Measurements from ENCODE around the gene CREM. TPM values are rescaled to one million over a fixed set of nuclear protein-coding genes. Genes with fewer than 3 reads are reported as not detected.
A peak's percentile ranks its signal among the peaks of the same experiment; 100 is the strongest.

The CREM gene
- total and polyA plus RNA-seq, 2 of the 8 experiments (the other 6 are each of a cell fraction or from before 2014, with no cell fraction given) = 18.7 to 21.9 TPM

GRCh38 chr10:35228058-35228457, 101.4 kb downstream of the CREM start:
- Histone ChIP-seq H4K8ac (ENCODE audit: extremely low read depth, insufficient read depth, low read length) (no peak overlapping the region), H3K18ac (ENCODE audit: extremely low read depth, low read length) (no peak overlapping the region), H3K9me3 (ENCODE audit: insufficient read depth in 2 of 2, low read depth in 1 of 2, low read length in 1 of 2) (no peaks in the 10 kb centered on the region), H3K4me2 (ENCODE audit: insufficient read depth in 1 of 2, low read depth in 2 of 2, low read length in 2 of 2) (no peak overlapping the region), H3K27me3 (replicated peaks in 1 of 4; ENCODE audit: control insufficient read depth in 3 of 4, extremely low read depth in 1 of 4, insufficient read depth in 3 of 4, low read length in 3 of 4) (no peaks in the 10 kb centered on the region), H4K20me1 (replicated peaks in 1 of 2; ENCODE audit: control insufficient read depth in 1 of 2, insufficient read depth in 2 of 2, low read length in 2 of 2) (no peaks in the 10 kb centered on the region), H2BK120ac (replicated peaks; ENCODE audit: low read depth, low read length) (no peak overlapping the region), H3K4ac (replicated peaks; ENCODE audit: insufficient read length, low read depth, low read length) (no peak overlapping the region), H3K9ac (replicated peaks in 1 of 4; ENCODE audit: extremely low read depth in 1 of 4, low read depth in 3 of 4, low read length in 3 of 4) (no peak overlapping the region), H3K23ac (ENCODE audit: insufficient read length) (no peak overlapping the region), H3K79me2 (ENCODE audit: control insufficient read depth in 1 of 2, insufficient read depth in 2 of 2, low read length in 2 of 2) (no peaks in the 10 kb centered on the region), H2BK20ac (ENCODE audit: low read length) (no peak overlapping the region), H4K5ac (ENCODE audit: insufficient read length, low read depth, low read length) (no peak overlapping the region), H3K23me2 (ENCODE audit: low read depth, low read length) (no peaks in the 10 kb centered on the region), H2BK15ac (ENCODE audit: low read length) (no peak overlapping the region), H3K56ac (replicated peaks; ENCODE audit: insufficient read length, low read depth, low read length) (no peak overlapping the region), H3K4me3 (ENCODE audit: extremely low read depth in 1 of 4, insufficient read depth in 2 of 4, low read depth in 3 of 4, low read length in 4 of 4) (no peak overlapping the region), H3K36me3 (ENCODE audit: control insufficient read depth in 2 of 4, insufficient read depth in 4 of 4, low read length in 3 of 4) (no peaks in the 10 kb centered on the region), H3K79me1 (ENCODE audit: low read depth, low read length) (no peaks in the 10 kb centered on the region), H3K4me1 (replicated peaks in 1 of 4; ENCODE audit: control insufficient read depth in 3 of 4, insufficient read depth in 4 of 4, low read length in 3 of 4) (peaks cover 0 to 6% (median 3%) of the 10 kb centered on the region in 4 experiments; a peak in 4 of 7 replicates), H2AK5ac (ENCODE audit: low read depth, low read length) (no peak overlapping the region), H2BK12ac (ENCODE audit: low read depth, low read length) (no peak overlapping the region), H2BK5ac (ENCODE audit: low read depth, low read length) (no peak overlapping the region), H3K27ac (ENCODE audit: low read depth, low read length) (no peak overlapping the region), H2AFZ (ENCODE audit: low read length) (no peak overlapping the region), H3K14ac (ENCODE audit: insufficient read length) (no peak overlapping the region), H4K91ac (replicated peaks; ENCODE audit: insufficient read length, low read length) (no peak overlapping the region)
- ChIA-PET POLR2A (ENCODE audit: partially characterized antibody) (no interaction called here), CTCF (ENCODE audit: partially characterized antibody) (interaction anchor here (0.5 to 1.2 kb wide), 5 partner anchors 11 to 150 kb away, joined by 3 to 8 read pairs (median 3); no protein-coding TSS in a partner anchor)
- WGBS, 2 experiments (ENCODE audit: extremely low coverage in 1 of 2, insufficient coverage in 1 of 2, insufficient read length in 1 of 2, insufficient replicate concordance in 2 of 2, low coverage in 1 of 2, low lambda C conversion rate in 2 of 2, missing lambda C conversion rate in 1 of 2) = 94% methylated on average over 1 of the region's 1 CpG; no CpG with 5 or more reads in 1 of the 2 experiments
- DNase-seq (ENCODE audit: low read depth in 1 of 2, low spot score in 2 of 2) (no peak), FAIRE-seq (no peak)
- TF ChIP-seq CTCF (IDR thresholded peaks at IDR 0.05; ENCODE audit: control extremely low read depth in 1 of 3, insufficient read depth in 1 of 3, low read depth in 1 of 3, low read length in 3 of 3) = peak in 1 of 3 experiments; percentile 5; a peak in 1 of 4 replicates
- TF ChIP-seq KDM5A (IDR thresholded peaks at IDR 0.05; ENCODE audit: low read length) = no peak
- TF ChIP-seq EGR1 (IDR thresholded peaks at IDR 0.05; ENCODE audit: borderline replicate concordance, low read depth, low read length) = no peak
- TF ChIP-seq HDAC2 (IDR thresholded peaks at IDR 0.05; ENCODE audit: borderline replicate concordance in 1 of 2, low read depth in 2 of 2, low read length in 2 of 2) = no peak
- no peak for TF ChIP-seq KDM4A (IDR thresholded peaks at IDR 0.05; ENCODE audit: low read depth, low read length, severe bottlenecking)
- no peak for TF ChIP-seq SRF (IDR thresholded peaks at IDR 0.05; ENCODE audit: low read depth, low read length)
- no peak for TF ChIP-seq RBBP5 (IDR thresholded peaks at IDR 0.05; ENCODE audit: borderline replicate concordance, low read depth, low read length)
- TF ChIP-seq USF2 (IDR thresholded peaks at IDR 0.05; ENCODE audit: low read length) = no peak
- TF ChIP-seq SIX5 (IDR thresholded peaks at IDR 0.05; ENCODE audit: low read depth, low read length) = no peak
- 0 out of 2 replicates have a peak, but pooled peaks have one; percentile 33 for TF ChIP-seq TEAD4 (IDR thresholded peaks at IDR 0.05; ENCODE audit: low read depth, low read length)
